Endothelial cell of umbilical vein (primary cell): ENCODE measurements around the gene FAM222A. TPM values are rescaled to one million over a fixed set of nuclear protein-coding genes. Genes with fewer than 3 reads are reported as not detected.

ENCODE experiments used
- BruUV-seq: library from RNA; stranded (reverse); fragments of 400-500 nt; replicated peaks from 2 replicates; lab custom pipeline; 2021; lab: Mats Ljungman, UMichigan
- CTCF ChIA-PET: fragments of 300-600, 350-600 bp; sonication (Branson Sonifier 250); formaldehyde crosslinking; loops from one replicate; lab custom pipeline; 2021; ENCODE audit warnings: antibody characterized with exemption, inconsistent platforms; lab: Charles Lee
- POLR2A ChIA-PET: fragments of 300-600, 350-600 bp; sonication (Branson Sonifier 250); formaldehyde crosslinking; loops from one replicate; lab custom pipeline; 2021; ENCODE audit warnings: antibody characterized with exemption, inconsistent platforms; lab: Charles Lee
- DNase-seq: peaks from one replicate; pipeline ENCODE4 v3.0.0-alpha.2; 2011; ENCODE audit warnings: low read depth, low spot score
- FAIRE-seq: peaks from 2 replicates; lab custom pipeline; 2011; peaks lifted over from hg19 to GRCh38; lab: Jason Lieb, UNC
- H2AFZ ChIP-seq: 2 replicates; pipeline ENCODE4 v1.6.0; 2012; ENCODE audit warnings: low read depth, low read length, control low read depth, inconsistent platforms
- H3K27ac ChIP-seq: 2 replicates; pipeline ENCODE4 v1.5.1; 2011; ENCODE audit warnings: low read depth, mild to moderate bottlenecking, control low read depth, low read length, moderate library complexity; ENCODE audit not compliant: insufficient read depth
- H3K27me3 ChIP-seq, 2 experiments: 2 replicates each; pipeline versions ENCODE4 v1.6.0 to v1.6.1; 2011; ENCODE audit warnings: low read length in 2 of 2, mixed read lengths in 1 of 2; ENCODE audit not compliant: control insufficient read depth in 2 of 2, insufficient read depth in 2 of 2
- H3K36me3 ChIP-seq, 2 experiments: 2 replicates in 1 of 2; 3 replicates in 1 of 2; pipeline ENCODE4 v1.5.1; 2011; ENCODE audit warnings: low read length in 2 of 2, mild to moderate bottlenecking in 1 of 2, moderate library complexity in 1 of 2; ENCODE audit not compliant: control insufficient read depth in 2 of 2, insufficient read depth in 2 of 2; ENCODE audit errors: extremely low read depth in 1 of 2
- H3K4me1 ChIP-seq: 3 replicates; pipeline ENCODE4 v1.5.1; 2011; ENCODE audit warnings: mild to moderate bottlenecking, low read length; ENCODE audit not compliant: control insufficient read depth, insufficient read depth; ENCODE audit errors: extremely low read depth
- H3K4me2 ChIP-seq: 2 replicates; pipeline ENCODE4 v1.6.1; 2011; ENCODE audit warnings: low read length, control low read depth, mixed read lengths; ENCODE audit not compliant: insufficient read depth
- H3K4me3 ChIP-seq, 3 experiments: fragments of 200-600 bp in 1 of 3; sonication (generic), shearing (Covaris generic) in 1 of 3; replicated peaks in 1 of 3; 2 replicates each; pipeline ENCODE4 v1.5.1; 2011 to 2016; ENCODE audit warnings: control low read depth in 3 of 3, low read length in 3 of 3, mild to moderate bottlenecking in 2 of 3, inconsistent platforms in 1 of 3, low read depth in 1 of 3, moderate library complexity in 1 of 3; ENCODE audit not compliant: insufficient read depth in 1 of 3
- H3K79me2 ChIP-seq: 2 replicates; pipeline ENCODE4 v1.6.0; 2012; ENCODE audit warnings: low read length, inconsistent platforms; ENCODE audit not compliant: control insufficient read depth, insufficient read depth
- H3K9ac ChIP-seq: replicated peaks from 2 replicates; pipeline ENCODE3; 2011; ENCODE audit warnings: low read length, control low read depth; ENCODE audit not compliant: insufficient read depth; ENCODE audit errors: extremely low read depth
- H3K9me1 ChIP-seq: replicated peaks from 3 replicates; pipeline ENCODE4 v1.6.0; 2011; ENCODE audit warnings: mild to moderate bottlenecking, low read length; ENCODE audit not compliant: control insufficient read depth, insufficient read depth; ENCODE audit errors: extremely low read depth
- H3K9me3 ChIP-seq: replicated peaks from 2 replicates; pipeline ENCODE4 v1.5.1; 2012; ENCODE audit warnings: low read length, inconsistent platforms; ENCODE audit not compliant: control insufficient read depth, insufficient read depth
- H4K20me1 ChIP-seq: replicated peaks from 2 replicates; pipeline ENCODE3; 2011; ENCODE audit warnings: mild to moderate bottlenecking, low read length; ENCODE audit not compliant: control insufficient read depth, insufficient read depth; ENCODE audit errors: extremely low read depth
- CTCF ChIP-seq, 2 donors: IDR thresholded peaks; 1 replicate in 1 of 2; 2 replicates in 1 of 2; pipeline ENCODE4 v1.5.1; 2011; ENCODE audit warnings: low read length in 2 of 2, mild to moderate bottlenecking in 2 of 2, moderate library complexity in 2 of 2, control low read depth in 1 of 2, inconsistent platforms in 1 of 2, low read depth in 1 of 2; ENCODE audit not compliant: insufficient read depth in 1 of 2; ENCODE audit errors: extremely low read depth in 1 of 2
- EZH2 ChIP-seq: IDR thresholded peaks from 2 replicates; pipeline ENCODE4 v1.6.1; 2012; ENCODE audit warnings: borderline replicate concordance, low read depth, mild to moderate bottlenecking, moderate library complexity, low read length, inconsistent platforms; ENCODE audit not compliant: severe bottlenecking
- FOS ChIP-seq: IDR thresholded peaks from 2 replicates; pipeline ENCODE4 v1.6.1; 2011; ENCODE audit warnings: mild to moderate bottlenecking, low read length, moderate library complexity, borderline replicate concordance; ENCODE audit not compliant: insufficient read depth
- GATA2 ChIP-seq: IDR thresholded peaks from 2 replicates; pipeline ENCODE4 v1.7.0; 2011; ENCODE audit warnings: low read depth, mild to moderate bottlenecking, moderate library complexity, mixed read lengths, low read length; ENCODE audit not compliant: insufficient read length, insufficient read depth
- JUN ChIP-seq: IDR thresholded peaks from 2 replicates; pipeline ENCODE4 v1.6.1; 2011; ENCODE audit warnings: borderline replicate concordance, low read depth; ENCODE audit not compliant: insufficient read length, insufficient read depth
- MAX ChIP-seq: IDR thresholded peaks from 2 replicates; pipeline ENCODE4 v1.6.1; 2011; ENCODE audit not compliant: insufficient read depth, insufficient read length
- MYC ChIP-seq: IDR thresholded peaks from one replicate; pipeline ENCODE4 v1.6.1; 2011; ENCODE audit warnings: mild to moderate bottlenecking, low read depth, low read length
- POLR2A ChIP-seq: IDR thresholded peaks from 2 replicates; pipeline ENCODE4 v1.6.1; 2012; ENCODE audit warnings: low read depth, mild to moderate bottlenecking, control low read depth, low read length
- POLR2AphosphoS5 ChIP-seq: IDR thresholded peaks from 2 replicates; pipeline ENCODE4 v1.6.1; 2012; ENCODE audit warnings: low read depth, mild to moderate bottlenecking, control low read depth, low read length, moderate library complexity; ENCODE audit not compliant: insufficient read depth
- dilution Hi-C: fragments of 300-500 bp; cut with MboI; formaldehyde crosslinking; loops from one replicate; pipeline ENCODE4 v1.15.0; 2019; ENCODE audit warnings: low sequenced_read_pairs; ENCODE audit not compliant: extremely low pct_ligation_motif_present
- intact Hi-C: fragments of 100-400 bp; cut with micrococcal nuclease; formaldehyde crosslinking; loops from one replicate; pipeline ENCODE4 v1.10.0; 2022
- polyA plus RNA-seq, 4 experiments: library from polyadenylated mRNA; depleted of rRNA in 3 of 4; stranded (reverse) in 3 of 4; unstranded in 1 of 4; fragments of >200 nt; gene quantifications; 2 replicates each; pipeline versions ENCODE4 v1.2.1 to v1.2.3, GENCODE V29; 2011 to 2012; ENCODE audit warnings: missing spikeins in 1 of 4
- total RNA-seq: library from RNA; stranded (reverse); gene quantifications from 2 replicates; pipeline ENCODE4 v1.2.3, GENCODE V29; 2021

FAM222A gene
- total and polyA plus RNA-seq, 2 donors (not counting 3 experiments of a cell fraction or from before 2014, with no cell fraction given): 0.62 to 1.7 TPM

GRCh38 chr12:109736552-109737108 lies 23.0 kb downstream of the FAM222A start:
- Histone ChIP-seq H2AFZ (no peak overlapping the region), H3K9ac (no peak overlapping the region), H3K4me3 (no peak overlapping the region), H3K4me1 (peaks cover 8% of the 10 kb centered on the region), H3K36me3 (no peaks in the 10 kb centered on the region), H3K79me2 (no peaks in the 10 kb centered on the region), H3K9me3 (no peaks in the 10 kb centered on the region), H3K4me2 (no peak overlapping the region), H3K9me1 (no peaks in the 10 kb centered on the region), H3K27ac (no peak overlapping the region), H3K27me3 (no peaks in the 10 kb centered on the region), H4K20me1 (no peaks in the 10 kb centered on the region)
- POLR2A ChIA-PET: no interaction called here
- dilution Hi-C loops (no loop called here), intact Hi-C loops (loop anchor here (2.0 kb wide), 1 partner anchor 24 kb away; the partner anchor contains the start of gene FAM222A)
- TF ChIP-seq POLR2A (no peak), JUN (no peak), POLR2AphosphoS5 (no peak), MAX (no peak), EZH2 (no peak), MYC (no peak), CTCF (IDR thresholded peaks at IDR 0.05; ENCODE audit: extremely low read depth in 1 of 2, insufficient read depth in 1 of 2, low read depth in 1 of 2, low read length in 2 of 2) (no peak), GATA2 (no peak), FOS (no peak)
- DNase-seq (peak; percentile 41), FAIRE-seq (no peak)
- BruUV-seq: no TSS peak
- CTCF ChIA-PET: interaction anchor here (0.7 kb wide), 1 partner anchor 22 kb away, joined by 3 read pairs; no protein-coding TSS in a partner anchor
